PC-9 (cell line): Measurements from ENCODE around the gene RHO.

Source experiments
- EZH2 ChIP-seq: fragments of 200-600 bp; sonication (generic); IDR thresholded peaks from 2 replicates; pipeline ENCODE4 v1.8.0; 2017; ENCODE audit warnings: antibody characterized with exemption, low read depth
- TF ChIP-seq, protein P1 (sequence below): fragments of 200-600 bp; sonication (generic); conservative IDR thresholded peaks from 2 replicates; pipeline ENCODE4 v1.6.1; 2017; ENCODE audit warnings: mixed run types, antibody characterized with exemption, mild to moderate bottlenecking, moderate library complexity

DNA sequence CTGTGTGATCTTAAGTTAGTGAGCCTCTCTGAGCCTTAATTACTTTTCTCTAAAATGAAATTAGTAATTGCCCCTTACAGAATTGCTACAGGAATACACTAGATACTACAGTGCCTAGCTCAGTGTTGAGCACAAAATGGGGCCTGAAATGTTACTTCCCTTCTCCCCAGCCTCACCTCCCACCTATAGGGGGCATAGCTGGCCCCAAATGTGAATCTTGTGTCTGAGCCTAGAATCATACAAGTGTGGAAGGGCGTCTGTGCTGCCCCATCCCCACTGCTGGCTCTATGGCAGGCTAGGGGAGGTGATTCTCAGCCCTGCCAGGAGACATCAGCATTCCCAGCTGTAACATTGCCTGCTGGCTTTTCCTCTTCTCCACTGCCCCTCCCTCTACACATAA is 45.7 kb upstream of the RHO start:
- TF ChIP-seq, protein P1, sequence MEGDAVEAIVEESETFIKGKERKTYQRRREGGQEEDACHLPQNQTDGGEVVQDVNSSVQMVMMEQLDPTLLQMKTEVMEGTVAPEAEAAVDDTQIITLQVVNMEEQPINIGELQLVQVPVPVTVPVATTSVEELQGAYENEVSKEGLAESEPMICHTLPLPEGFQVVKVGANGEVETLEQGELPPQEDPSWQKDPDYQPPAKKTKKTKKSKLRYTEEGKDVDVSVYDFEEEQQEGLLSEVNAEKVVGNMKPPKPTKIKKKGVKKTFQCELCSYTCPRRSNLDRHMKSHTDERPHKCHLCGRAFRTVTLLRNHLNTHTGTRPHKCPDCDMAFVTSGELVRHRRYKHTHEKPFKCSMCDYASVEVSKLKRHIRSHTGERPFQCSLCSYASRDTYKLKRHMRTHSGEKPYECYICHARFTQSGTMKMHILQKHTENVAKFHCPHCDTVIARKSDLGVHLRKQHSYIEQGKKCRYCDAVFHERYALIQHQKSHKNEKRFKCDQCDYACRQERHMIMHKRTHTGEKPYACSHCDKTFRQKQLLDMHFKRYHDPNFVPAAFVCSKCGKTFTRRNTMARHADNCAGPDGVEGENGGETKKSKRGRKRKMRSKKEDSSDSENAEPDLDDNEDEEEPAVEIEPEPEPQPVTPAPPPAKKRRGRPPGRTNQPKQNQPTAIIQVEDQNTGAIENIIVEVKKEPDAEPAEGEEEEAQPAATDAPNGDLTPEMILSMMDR, result no peak
- no peak for TF ChIP-seq EZH2
